HG03460 (cell line): Measurements from ENCODE around the gene TPT1.

Experiments used
- ATAC-seq: cut with Tn5 transposase; IDR thresholded peaks from one replicate; pipeline ENCODE4 v1.9.1; 2021; ENCODE audit not compliant: unreplicated experiment

The TPT1 gene

GRCh38 chr13:45336025-45336800 is 4.8 kb downstream of the TPT1 start:
- no peak for ATAC-seq

- no peak for ATAC-seq
These were observed 5.5 kb downstream of the TPT1 start for GRCh38 chr13:45335397-45336024.

DNA sequence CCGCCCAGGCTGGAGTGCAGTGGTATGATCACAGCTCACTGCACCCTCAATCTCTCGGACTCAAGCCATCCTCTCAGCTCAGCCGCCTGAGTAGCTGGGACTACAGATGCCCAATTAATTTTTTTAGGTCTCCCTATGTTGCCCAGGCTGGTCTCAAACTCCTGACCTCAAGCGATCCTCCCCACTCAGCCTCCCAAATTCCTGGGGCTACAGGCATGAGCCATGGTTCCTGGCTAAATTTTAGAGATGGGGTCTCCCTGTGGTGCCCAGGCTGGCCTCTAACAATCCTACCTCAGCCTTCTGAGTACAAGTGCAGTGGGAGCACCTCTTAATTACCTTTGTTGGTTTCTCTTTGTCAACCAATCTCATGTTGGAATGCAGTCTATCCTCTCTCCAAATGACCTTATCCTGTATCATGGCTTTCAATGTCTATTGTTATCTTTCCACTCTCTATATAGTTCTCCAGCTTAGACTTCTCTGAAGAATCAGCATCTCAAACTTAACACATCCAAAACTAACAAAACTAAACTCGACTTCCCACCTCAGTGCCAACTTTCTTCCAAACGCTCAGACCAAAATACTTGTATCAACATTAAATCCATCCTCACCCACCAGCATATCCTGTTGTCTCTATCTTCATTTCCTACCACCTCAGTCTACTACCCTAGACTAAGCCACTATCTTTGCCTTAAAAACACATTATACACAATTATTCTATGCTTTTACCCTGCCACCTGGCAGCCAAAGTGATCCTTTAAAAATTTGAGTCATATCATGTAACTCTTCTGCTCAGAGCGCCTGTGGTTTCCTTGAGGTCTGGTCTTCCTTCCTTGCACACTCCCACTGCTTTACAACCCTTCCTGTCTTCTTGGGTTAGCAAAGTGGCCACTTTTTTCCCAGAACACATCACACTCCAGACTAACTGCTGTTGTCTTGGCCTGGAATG is 6.7 kb downstream of the TPT1 start:
- no peak for ATAC-seq

DNA sequence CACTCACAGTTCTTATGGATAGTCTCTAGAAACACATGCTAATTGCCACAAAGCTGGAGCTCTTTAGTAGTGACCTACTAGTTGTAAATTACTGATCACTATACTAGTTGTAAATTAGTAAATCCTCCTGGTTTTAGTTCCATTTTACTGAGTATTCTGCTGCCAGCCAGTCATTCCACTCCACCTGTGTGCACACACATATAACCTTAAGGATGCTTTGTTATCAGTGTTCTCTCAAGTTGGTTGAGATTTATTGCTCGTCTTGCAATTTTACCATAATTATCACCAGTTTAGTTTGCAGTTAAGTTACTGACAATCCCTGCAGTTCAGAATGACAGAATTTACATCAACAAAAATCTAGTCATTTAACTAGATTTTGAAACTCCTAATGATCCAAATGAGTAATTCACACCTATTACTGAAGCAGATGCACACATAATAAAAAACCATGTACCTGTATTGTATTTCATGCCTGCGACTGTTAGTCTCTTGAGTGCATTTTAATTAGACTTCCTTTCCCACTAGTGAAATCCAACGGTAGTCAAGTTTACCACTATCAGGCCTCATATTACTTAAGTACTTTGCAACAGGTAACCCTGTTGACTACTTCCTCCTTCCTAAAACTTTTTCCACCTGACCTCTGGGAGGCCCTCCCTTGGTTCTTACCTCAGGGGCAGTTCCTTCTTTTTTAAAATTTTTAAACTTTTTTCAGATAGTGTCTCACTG is 7.6 kb downstream of the TPT1 start:
- no peak for ATAC-seq

- ATAC-seq, result no peak
These were observed 8.2 kb downstream of the TPT1 start for GRCh38 chr13:45332831-45333219.

DNA sequence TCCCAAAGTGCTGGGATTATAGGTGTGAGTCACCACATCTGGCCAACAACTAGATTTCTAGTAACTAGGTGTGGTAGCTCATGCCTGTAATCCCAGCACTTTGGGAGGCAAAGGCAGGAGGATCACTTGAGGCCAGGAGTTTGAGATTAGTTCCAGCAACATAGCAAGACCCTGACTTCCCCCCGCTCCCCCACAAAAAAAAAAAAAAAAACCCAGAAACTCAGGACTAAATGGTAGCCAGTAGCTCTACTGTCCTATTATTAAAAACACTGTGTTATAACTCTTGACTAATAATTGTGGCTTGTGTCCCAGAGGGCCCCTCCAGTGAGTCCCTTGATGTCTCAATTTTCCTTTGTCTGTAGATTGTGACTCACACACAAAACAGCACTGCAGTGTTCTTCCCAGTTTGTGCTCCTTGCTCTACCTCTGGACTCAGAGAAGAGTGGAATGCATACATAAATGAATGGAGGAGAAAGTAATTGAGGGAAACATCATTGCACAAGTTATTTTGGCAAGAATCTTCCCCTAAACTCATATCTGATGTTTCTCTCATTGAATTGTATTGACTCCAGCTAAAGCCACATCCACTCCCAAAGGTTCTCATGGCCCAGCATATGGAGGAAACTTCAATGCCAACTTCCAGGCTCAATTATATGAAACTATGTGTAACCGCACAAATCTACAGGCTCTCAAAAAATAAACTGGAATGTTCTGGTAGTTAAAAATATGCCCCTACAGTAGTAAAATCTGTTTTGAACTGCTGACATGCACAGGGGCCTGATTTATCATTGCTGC is 8.8 kb downstream of the TPT1 start:
- no peak for ATAC-seq

GRCh38 chr13:45331692-45332035 is 9.3 kb downstream of the TPT1 start:
- no peak for ATAC-seq

DNA sequence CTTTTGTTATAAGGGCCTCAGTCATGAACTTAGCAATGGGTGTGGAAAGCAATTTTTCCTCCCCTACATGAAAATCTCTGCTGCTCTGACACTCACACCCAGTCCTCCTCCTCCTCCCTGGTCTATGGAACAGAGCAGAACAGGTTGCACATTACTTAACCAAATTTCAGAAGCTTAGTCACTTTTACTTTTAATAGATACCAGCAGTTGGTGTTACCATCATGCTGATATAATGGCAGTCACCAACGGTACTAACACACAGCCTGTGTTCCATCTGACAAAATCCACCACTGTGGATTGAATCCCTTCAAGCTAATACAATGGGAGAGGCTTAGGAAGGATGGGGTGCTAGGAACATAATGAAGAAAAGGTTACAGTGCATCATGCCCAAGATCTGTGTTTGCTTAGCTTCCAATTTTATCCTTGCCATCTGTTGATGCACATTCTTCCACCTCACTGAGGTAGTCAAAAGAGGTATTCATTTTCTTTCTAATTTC is 9.8 kb downstream of the TPT1 start:
- no peak for ATAC-seq

DNA sequence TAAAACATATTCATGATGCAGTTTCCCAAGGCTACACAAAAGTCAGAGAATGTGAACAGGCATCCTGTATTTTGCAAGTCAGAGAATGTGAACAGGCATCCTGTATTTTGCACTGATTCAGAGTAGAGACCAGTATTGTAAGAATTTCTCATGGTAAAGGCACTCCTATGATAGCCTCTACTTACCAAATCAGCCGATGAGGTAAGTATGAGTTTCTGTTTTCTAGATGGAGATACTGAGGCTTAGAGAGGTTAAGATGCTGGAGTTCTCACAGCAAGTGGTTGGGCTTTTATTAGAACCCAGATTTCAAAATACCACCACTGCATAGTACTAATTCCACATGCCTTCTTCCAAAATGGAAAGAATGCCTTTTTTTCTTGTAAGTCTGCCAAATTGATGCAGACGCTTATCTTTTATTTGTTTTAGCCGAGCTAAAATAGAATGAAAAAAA is 12.3 kb downstream of the TPT1 start:
- no peak for ATAC-seq

DNA sequence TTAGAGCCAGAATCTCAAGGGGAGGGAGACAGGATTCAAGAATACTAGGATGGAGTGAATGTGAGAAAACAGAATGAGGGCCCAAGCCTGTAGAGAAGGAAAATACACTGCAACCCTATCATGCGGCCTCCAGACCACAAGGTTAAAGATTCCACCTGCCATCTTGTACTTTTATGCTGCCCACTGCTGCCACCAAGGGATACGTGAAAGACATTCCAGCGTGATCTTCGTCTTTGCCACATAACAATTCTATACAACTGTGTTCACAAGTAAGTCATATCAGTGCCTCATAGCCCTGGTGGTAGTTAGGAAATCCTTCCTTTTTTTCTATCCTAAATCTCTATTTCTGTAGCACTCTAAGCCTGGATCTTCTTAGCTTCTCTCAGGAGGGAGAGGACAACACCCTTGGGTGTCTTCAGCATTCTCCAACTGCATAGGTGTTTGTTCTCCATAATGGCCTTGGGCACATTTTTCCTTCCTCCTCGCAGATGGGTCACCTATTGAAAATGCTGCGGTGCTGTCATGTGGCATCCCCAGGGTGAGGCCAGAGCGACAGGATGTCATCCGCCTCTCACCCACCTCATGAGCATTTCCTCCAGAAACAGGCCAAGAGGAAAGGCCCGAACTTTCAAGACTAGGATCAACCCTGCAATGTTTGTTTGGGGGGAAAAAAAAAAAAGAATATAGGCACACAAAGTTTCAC is 13.6 kb downstream of the TPT1 start:
- ATAC-seq, result no peak

DNA sequence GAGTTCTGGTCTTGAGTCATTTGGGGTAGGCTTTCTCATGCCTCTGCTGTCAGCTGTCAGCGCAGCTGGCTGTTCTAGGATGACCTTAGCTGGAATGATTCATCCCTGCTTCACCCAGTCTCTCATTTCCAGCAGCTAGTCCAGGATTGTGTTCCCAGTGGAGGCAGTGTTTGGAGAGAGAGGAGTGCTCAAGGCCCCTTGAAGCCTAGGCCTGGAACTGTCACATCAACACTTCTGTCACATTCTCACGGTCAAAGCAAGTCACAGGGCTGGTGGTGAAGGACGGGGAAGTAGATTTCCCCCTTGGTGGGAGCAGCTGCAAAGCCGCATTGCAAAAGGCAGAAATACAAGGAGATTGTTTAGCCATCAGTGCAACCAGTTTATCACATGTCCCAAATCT is 15.2 kb downstream of the TPT1 start:
- no peak for ATAC-seq

GRCh38 chr13:45320876-45321629 is 19.9 kb downstream of the TPT1 start:
- no peak for ATAC-seq

DNA sequence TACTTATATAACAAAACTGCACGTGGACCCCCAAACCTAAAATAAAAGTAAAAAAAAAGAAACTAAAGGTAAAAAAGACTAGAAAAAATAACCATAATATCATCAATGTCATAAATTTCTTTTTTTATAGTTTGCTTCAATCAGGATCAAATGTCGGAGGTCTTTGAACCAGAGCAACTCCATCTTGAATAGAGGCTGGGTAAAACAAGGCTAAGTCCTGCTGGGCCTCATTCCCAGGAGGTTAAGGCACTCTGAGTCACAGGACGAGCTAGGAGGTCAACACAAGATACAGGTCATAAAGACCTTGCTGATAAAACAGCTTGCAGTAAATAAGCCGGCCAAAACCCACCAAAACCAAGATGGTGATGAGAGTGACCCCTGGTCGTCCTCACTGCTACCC is 24.0 kb downstream of the TPT1 start:
- no peak for ATAC-seq

- no peak for ATAC-seq
These were observed 24.6 kb downstream of the TPT1 start for GRCh38 chr13:45316338-45316737.

- no peak for ATAC-seq
These were observed 25.3 kb downstream of the TPT1 start for GRCh38 chr13:45315520-45316167.

DNA sequence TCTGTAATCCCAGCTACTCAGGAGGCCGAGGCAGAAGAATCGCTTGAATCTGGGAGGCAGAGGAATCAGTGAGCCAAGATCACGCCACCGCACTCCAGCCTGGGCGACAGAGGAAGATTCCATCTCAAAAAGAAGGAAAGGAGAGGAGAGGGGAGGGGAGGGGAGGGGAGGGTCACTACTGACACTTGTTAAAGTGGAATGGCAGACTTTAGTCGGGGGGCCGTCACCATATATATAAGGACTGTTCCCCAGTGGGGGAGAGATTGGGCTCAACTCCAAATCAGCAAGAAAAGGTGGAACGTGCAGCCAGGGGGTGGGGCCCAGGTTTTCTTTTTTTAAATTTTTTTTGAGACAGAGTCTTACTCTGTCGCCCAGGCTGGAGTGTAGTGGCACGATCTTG is 26.2 kb downstream of the TPT1 start:
- ATAC-seq, result no peak

DNA sequence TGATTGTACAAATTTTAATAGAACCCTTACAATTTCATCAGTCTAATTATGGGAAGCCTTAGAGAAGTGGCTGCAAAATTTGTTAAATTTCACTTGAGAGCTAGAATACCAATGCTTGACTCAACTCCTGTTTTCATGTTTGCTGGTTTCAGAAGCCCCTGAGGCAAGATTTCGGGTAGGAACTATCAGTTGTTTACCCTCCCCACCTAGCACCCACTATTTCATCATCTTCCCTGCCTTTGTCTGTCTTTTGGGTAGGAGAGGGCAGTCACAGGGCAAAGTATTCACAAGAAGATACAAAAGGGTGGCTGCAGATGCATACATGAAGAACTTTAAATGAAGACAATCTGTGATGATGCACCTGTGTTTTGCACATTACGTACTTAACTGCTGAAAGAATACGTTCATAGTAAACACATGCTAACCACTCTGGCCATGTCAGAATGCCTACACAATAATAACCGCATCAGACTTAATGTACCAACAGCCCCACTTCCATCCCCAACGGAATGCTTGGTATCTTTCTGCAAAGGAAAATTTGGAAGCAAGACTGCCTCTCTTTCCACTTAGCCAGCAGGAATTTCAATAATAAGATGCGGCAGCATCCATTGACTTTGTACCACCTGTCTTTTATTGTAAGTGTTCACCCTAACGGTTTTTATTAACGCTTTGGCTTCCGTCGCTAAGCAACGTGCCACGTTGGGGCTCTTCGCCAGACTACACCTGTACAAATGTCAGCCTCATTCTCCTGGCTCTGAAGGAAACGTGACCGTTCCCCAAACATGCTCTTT is 30.4 kb downstream of the TPT1 start:
- ATAC-seq, result no peak
